Muscle of back (tissue), 13 donors: ENCODE measurements around the gene CNRIP1. TPM values are rescaled to one million over a fixed set of nuclear protein-coding genes. Genes with fewer than 3 reads are reported as not detected.
"Not testable (repeated sequence)": the region's sequence is repeated elsewhere in the genome, so short reads cannot be mapped to it uniquely, and the experiment has no call there.

Source experiments
- DNase-seq, 3 donors: peaks; one replicate each; pipeline versions ENCODE4 v3.0.0 to v3.0.0-alpha.2; 2013
- long read RNA-seq, 9 donors: transcript quantifications; one replicate each; lab custom pipeline, GENCODE V29; 2026
- polyA plus RNA-seq, 10 donors: library from polyadenylated mRNA; unstranded; fragments of 120-200 nt; gene quantifications; one replicate each; pipeline ENCODE4 v1.2.1, GENCODE V29; 2013; ENCODE audit not compliant: insufficient read length in 10 of 10

CNRIP1 gene
- polyA plus RNA-seq = 10 to 100 TPM; 21.7 to 33.5 (median 26.2) TPM
- long read RNA-seq, donor 1, transcript CNRIP1-201 (3 exons, 1,953 nt) = major isoform, 10 of 13 reads
- long read RNA-seq, donor 1, partial matches to known transcripts = 0 of 13 reads
- long read RNA-seq, donor 1, other reads (novel, unspliced or antisense) = 0 of 13 reads
- long read RNA-seq, donor 2, transcript CNRIP1-201 (3 exons, 1,953 nt) = major isoform, 5 of 7 reads
- long read RNA-seq, donor 2, partial matches to known transcripts = 0 of 7 reads
- long read RNA-seq, donor 2, other reads (novel, unspliced or antisense) = 0 of 7 reads
- long read RNA-seq, donor 3 = 0 reads
- long read RNA-seq, donor 4, transcript CNRIP1-201 (3 exons, 1,953 nt) = major isoform, 7 of 7 reads
- long read RNA-seq, donor 4, partial matches to known transcripts = 0 of 7 reads
- long read RNA-seq, donor 4, other reads (novel, unspliced or antisense) = 0 of 7 reads
- long read RNA-seq, donor 5, transcript CNRIP1-201 (3 exons, 1,953 nt) = major isoform, 18 of 21 reads
- long read RNA-seq, donor 5, partial matches to known transcripts = 0 of 21 reads
- long read RNA-seq, donor 5, other reads (novel, unspliced or antisense) = 0 of 21 reads
- long read RNA-seq, donor 6, transcript CNRIP1-201 (3 exons, 1,953 nt) = major isoform, 13 of 14 reads
- long read RNA-seq, donor 6, partial matches to known transcripts = 0 of 14 reads
- long read RNA-seq, donor 6, other reads (novel, unspliced or antisense) = 0 of 14 reads
- long read RNA-seq, donor 7, transcript CNRIP1-201 (3 exons, 1,953 nt) = major isoform, 8 of 10 reads
- long read RNA-seq, donor 7, partial matches to known transcripts = 0 of 10 reads
- long read RNA-seq, donor 7, other reads (novel, unspliced or antisense) = 0 of 10 reads
- long read RNA-seq, donor 8, transcript CNRIP1-201 (3 exons, 1,953 nt) = major isoform, 10 of 11 reads
- long read RNA-seq, donor 8, partial matches to known transcripts = 0 of 11 reads
- long read RNA-seq, donor 8, other reads (novel, unspliced or antisense) = 0 of 11 reads
- long read RNA-seq, donor 9, partial matches to known transcripts = 0 of 2 reads
- long read RNA-seq, donor 9, other reads (novel, unspliced or antisense) = 0 of 2 reads

- DNase-seq = peak; percentile 77 to 98 (median 90)
Observed at GRCh38 chr2:68319398-68320117, at the start of gene CNRIP1. CNRIP1 (minus strand) TSS chr2:68319949; CDS start chr2:68319400, 549 bp downstream.

GRCh38 chr2:68369337-68369734 is 49.6 kb upstream of the CNRIP1 start:
- no peak for DNase-seq

GRCh38 chr2:68368654-68369336 is 49.0 kb upstream of the CNRIP1 start:
- DNase-seq = no peak

GRCh38 chr2:68367953-68368653 is 48.4 kb upstream of the CNRIP1 start:
- peak in 1 of 3 donors; percentile 18 for DNase-seq

- DNase-seq = peak in 1 of 3 donors; percentile 17
Observed at GRCh38 chr2:68366083-68366560, 46.4 kb upstream of the CNRIP1 start.

GRCh38 chr2:68365087-68365486 is 45.3 kb upstream of the CNRIP1 start, which contains the start of gene PLEK:
PLEK (plus strand) TSS chr2:68365282; CDS start chr2:68365352, 70 bp downstream.
- DNase-seq = peak in 1 of 3 donors; percentile 44

- DNase-seq = no peak
Observed at GRCh38 chr2:68363721-68364120, 44.0 kb upstream of the CNRIP1 start.

- no peak for DNase-seq
Observed at GRCh38 chr2:68362749-68363148, 43.0 kb upstream of the CNRIP1 start.

GRCh38 chr2:68362069-68362468 is 42.3 kb upstream of the CNRIP1 start:
- peak in 2 of 3 donors; percentile 51 to 60 for DNase-seq

GRCh38 chr2:68359889-68360288 is 40.1 kb upstream of the CNRIP1 start:
- no peak for DNase-seq

GRCh38 chr2:68357605-68358337 is 38.0 kb upstream of the CNRIP1 start:
- DNase-seq = peak in 1 of 3 donors; percentile 32

- no peak for DNase-seq
Observed at GRCh38 chr2:68356599-68357239, 37.0 kb upstream of the CNRIP1 start.

GRCh38 chr2:68352651-68353391 is 33.1 kb upstream of the CNRIP1 start:
- DNase-seq = no peak

GRCh38 chr2:68351997-68352396 is 32.2 kb upstream of the CNRIP1 start:
- DNase-seq = no peak

GRCh38 chr2:68349091-68349490 is 29.3 kb upstream of the CNRIP1 start:
- not testable (repeated sequence) for DNase-seq

- no peak for DNase-seq
Observed at GRCh38 chr2:68345129-68345875, 25.6 kb upstream of the CNRIP1 start.

- no peak for DNase-seq
Observed at GRCh38 chr2:68344031-68344430, 24.3 kb upstream of the CNRIP1 start.
